ENCODE data around the gene TRAPPC2L.

TRAPPC2L gene

GRCh38 chr16:88856828-88857727, at the start of gene TRAPPC2L, which contains the start of gene GALNS:
Gene TRAPPC2L, plus strand, starts transcription at chr16:88857127. Its CDS starts 24 bp downstream, at chr16:88857151.
Gene GALNS, minus strand, starts transcription at chr16:88856947. Its CDS starts 70 bp downstream, at chr16:88856877.
- DNase-seq: peak; percentile 95

- DNase-seq: no peak
These were observed 49.7 kb upstream of the TRAPPC2L start for GRCh38 chr16:88807142-88807625.

- no peak for DNase-seq
These were observed 49.1 kb upstream of the TRAPPC2L start for GRCh38 chr16:88807626-88808453.

GRCh38 chr16:88809068-88809675, 47.8 kb upstream of the TRAPPC2L start:
- no peak for DNase-seq

- DNase-seq: no peak
These were observed 47.2 kb upstream of the TRAPPC2L start for GRCh38 chr16:88809676-88810165.

- DNase-seq: no peak
These were observed 46.6 kb upstream of the TRAPPC2L start for GRCh38 chr16:88810166-88810911.

GRCh38 chr16:88810912-88811768, 45.8 kb upstream of the TRAPPC2L start:
- peak; percentile 71 for DNase-seq

- peak; percentile 78 for DNase-seq
These were observed 45.0 kb upstream of the TRAPPC2L start, which contains the start of gene APRT for GRCh38 chr16:88811769-88812512. Gene APRT, minus strand, starts transcription at chr16:88811928. Its CDS starts 29 bp downstream, at chr16:88811899.

GRCh38 chr16:88812513-88813268, 44.2 kb upstream of the TRAPPC2L start:
- no peak for DNase-seq

GRCh38 chr16:88813269-88814143, 43.4 kb upstream of the TRAPPC2L start:
- no peak for DNase-seq

- DNase-seq: no peak
These were observed 42.8 kb upstream of the TRAPPC2L start for GRCh38 chr16:88814144-88814502.

GRCh38 chr16:88815227-88815626, 41.7 kb upstream of the TRAPPC2L start:
- DNase-seq: no peak

GRCh38 chr16:88815901-88816589, 40.9 kb upstream of the TRAPPC2L start:
- DNase-seq: peak; percentile 61

GRCh38 chr16:88816736-88817535, 40.0 kb upstream of the TRAPPC2L start:
- DNase-seq: no peak

- DNase-seq: no peak
These were observed 38.9 kb upstream of the TRAPPC2L start for GRCh38 chr16:88817785-88818574.

- no peak for DNase-seq
These were observed 38.4 kb upstream of the TRAPPC2L start for GRCh38 chr16:88818575-88818874.
